Keratinocyte (primary cell): ENCODE measurements around the gene TENM3. TPM values are rescaled to one million over a fixed set of nuclear protein-coding genes. Genes with fewer than 3 reads are reported as not detected.

Source experiments
- DNase-seq: peaks from one replicate; pipeline ENCODE4 v3.0.0-alpha.2; 2011; ENCODE audit warnings: low read depth, missing footprints, low spot score
- FAIRE-seq: peaks from 2 replicates; lab custom pipeline; 2011; peaks lifted over from hg19 to GRCh38; lab: Jason Lieb, UNC
- H2AFZ ChIP-seq: 2 replicates; pipeline ENCODE4 v1.6.0; 2012; ENCODE audit warnings: low read length, control low read depth, inconsistent platforms; ENCODE audit not compliant: control insufficient read depth
- H3K27ac ChIP-seq: 2 replicates; pipeline ENCODE4 v1.5.1; 2011; ENCODE audit warnings: low read length; ENCODE audit not compliant: control insufficient read depth, insufficient read depth
- H3K27me3 ChIP-seq: 3 replicates; pipeline ENCODE4 v1.6.0; 2011; ENCODE audit warnings: low read length; ENCODE audit not compliant: control insufficient read depth, insufficient read depth; ENCODE audit errors: extremely low read depth
- H3K36me3 ChIP-seq, 2 experiments: 2 replicates in 1 of 2; 3 replicates in 1 of 2; pipeline ENCODE4 v1.5.1; 2011; ENCODE audit warnings: low read length in 2 of 2, mild to moderate bottlenecking in 1 of 2; ENCODE audit not compliant: control insufficient read depth in 2 of 2, insufficient read depth in 2 of 2; ENCODE audit errors: extremely low read depth in 1 of 2
- H3K4me1 ChIP-seq: 3 replicates; pipeline ENCODE4 v1.5.1; 2011; ENCODE audit warnings: low read length; ENCODE audit not compliant: control insufficient read depth, insufficient read depth; ENCODE audit errors: extremely low read depth
- H3K4me2 ChIP-seq: 3 replicates; pipeline ENCODE4 v1.6.0; 2011; ENCODE audit warnings: low read depth, low read length; ENCODE audit not compliant: control insufficient read depth, insufficient read depth; ENCODE audit errors: extremely low read depth
- H3K4me3 ChIP-seq, 3 experiments: fragments of 200-600 bp in 1 of 3; sonication (generic) in 1 of 3; 2 replicates in 2 of 3; 3 replicates in 1 of 3; pipeline ENCODE4 v1.5.1; 2011 to 2016; ENCODE audit warnings: low read length in 3 of 3, mild to moderate bottlenecking in 3 of 3, control low read depth in 2 of 3, inconsistent platforms in 1 of 3, low read depth in 1 of 3, mixed read lengths in 1 of 3, mixed run types in 1 of 3, moderate library complexity in 1 of 3; ENCODE audit not compliant: control insufficient read depth in 2 of 3, insufficient read depth in 2 of 3; ENCODE audit errors: extremely low read depth in 1 of 3
- H3K79me2 ChIP-seq: 2 replicates; pipeline ENCODE4 v1.6.0; 2012; ENCODE audit warnings: low read length; ENCODE audit not compliant: control insufficient read depth, insufficient read depth
- H3K9ac ChIP-seq: 3 replicates; pipeline ENCODE4 v1.6.0; 2011; ENCODE audit warnings: low read length; ENCODE audit not compliant: control insufficient read depth, insufficient read depth; ENCODE audit errors: extremely low read depth
- H3K9me1 ChIP-seq: 3 replicates; pipeline ENCODE4 v1.6.0; 2011; ENCODE audit warnings: low read length; ENCODE audit not compliant: control insufficient read depth, insufficient read depth; ENCODE audit errors: extremely low read depth
- H3K9me3 ChIP-seq: 2 replicates; pipeline ENCODE4 v1.5.1; 2012; ENCODE audit warnings: low read depth, low read length; ENCODE audit not compliant: control insufficient read depth
- H4K20me1 ChIP-seq: 3 replicates; pipeline ENCODE4 v1.6.0; 2011; ENCODE audit warnings: low read length; ENCODE audit not compliant: control insufficient read depth, insufficient read depth; ENCODE audit errors: extremely low read depth
- EZH2 ChIP-seq: IDR thresholded peaks from one replicate; pipeline ENCODE4 v1.6.1; 2012; ENCODE audit warnings: inconsistent platforms, mild to moderate bottlenecking, low read length, moderate library complexity
- dilution Hi-C: fragments of 300-500 bp; cut with MboI; formaldehyde crosslinking; loops from one replicate; pipeline ENCODE4 v1.7.0; 2020; ENCODE audit warnings: low sequenced_read_pairs; ENCODE audit not compliant: extremely low pct_ligation_motif_present
- polyA plus RNA-seq, 5 experiments: library from polyadenylated mRNA; depleted of rRNA in 3 of 5; stranded (reverse) in 3 of 5; stranded (forward) in 1 of 5; unstranded in 1 of 5; fragments of >200 nt; gene quantifications; 1 replicate in 1 of 5; 2 replicates in 3 of 5; 3 replicates in 1 of 5; pipeline versions ENCODE4 v1.2.1 to v1.2.3, GENCODE V29; 2011 to 2012; ENCODE audit warnings: missing spikeins in 2 of 5, low read depth in 1 of 5, low replicate concordance in 1 of 5
- TF ChIP-seq, protein P1 (sequence below), 3 experiments: IDR thresholded peaks in 1 of 3; conservative IDR thresholded peaks in 1 of 3; optimal IDR thresholded peaks in 1 of 3; 2 replicates in 2 of 3; 3 replicates in 1 of 3; pipeline versions ENCODE3 to v1.5.1; 2011; ENCODE audit warnings: low read length in 3 of 3, mild to moderate bottlenecking in 3 of 3, moderate library complexity in 2 of 3, control low read depth in 1 of 3, inconsistent platforms in 1 of 3; ENCODE audit not compliant: insufficient read depth in 2 of 3; ENCODE audit errors: extremely low read depth in 1 of 3

Gene TENM3
- polyA plus RNA-seq, 1 donor (not counting 4 experiments of a cell fraction or from before 2014, with no cell fraction given): 17.0 TPM

GRCh38 chr4:182307746-182308145, 64.5 kb downstream of the TENM3 start:
- DNase-seq (peak; percentile 89), FAIRE-seq (peak; percentile 99)
- Histone ChIP-seq H3K9me3 (no peaks in the 10 kb centered on the region), H3K27me3 (no peaks in the 10 kb centered on the region), H4K20me1 (no peaks in the 10 kb centered on the region), H3K4me1 (peaks cover 24% of the 10 kb centered on the region), H3K36me3 (no peaks in the 10 kb centered on the region), H3K27ac (peak overlapping the region; percentile 75), H3K4me3 (peak overlapping the region in 1 of 3 experiments; percentile 33), H3K9ac (peak overlapping the region; percentile 35), H3K9me1 (no peaks in the 10 kb centered on the region), H2AFZ (no peak overlapping the region), H3K79me2 (peaks cover 2% of the 10 kb centered on the region), H3K4me2 (peak overlapping the region; percentile 80)
- dilution Hi-C loops: no loop called here
- TF ChIP-seq, protein P1, sequence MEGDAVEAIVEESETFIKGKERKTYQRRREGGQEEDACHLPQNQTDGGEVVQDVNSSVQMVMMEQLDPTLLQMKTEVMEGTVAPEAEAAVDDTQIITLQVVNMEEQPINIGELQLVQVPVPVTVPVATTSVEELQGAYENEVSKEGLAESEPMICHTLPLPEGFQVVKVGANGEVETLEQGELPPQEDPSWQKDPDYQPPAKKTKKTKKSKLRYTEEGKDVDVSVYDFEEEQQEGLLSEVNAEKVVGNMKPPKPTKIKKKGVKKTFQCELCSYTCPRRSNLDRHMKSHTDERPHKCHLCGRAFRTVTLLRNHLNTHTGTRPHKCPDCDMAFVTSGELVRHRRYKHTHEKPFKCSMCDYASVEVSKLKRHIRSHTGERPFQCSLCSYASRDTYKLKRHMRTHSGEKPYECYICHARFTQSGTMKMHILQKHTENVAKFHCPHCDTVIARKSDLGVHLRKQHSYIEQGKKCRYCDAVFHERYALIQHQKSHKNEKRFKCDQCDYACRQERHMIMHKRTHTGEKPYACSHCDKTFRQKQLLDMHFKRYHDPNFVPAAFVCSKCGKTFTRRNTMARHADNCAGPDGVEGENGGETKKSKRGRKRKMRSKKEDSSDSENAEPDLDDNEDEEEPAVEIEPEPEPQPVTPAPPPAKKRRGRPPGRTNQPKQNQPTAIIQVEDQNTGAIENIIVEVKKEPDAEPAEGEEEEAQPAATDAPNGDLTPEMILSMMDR (optimal IDR thresholded peaks at IDR 0.05 in 1 of 3, IDR thresholded peaks at IDR 0.05 in 1 of 3, conservative IDR thresholded peaks at IDR 0.05 in 1 of 3; ENCODE audit: extremely low read depth in 1 of 3, insufficient read depth in 2 of 3, low read length in 3 of 3): no peak
- no peak for TF ChIP-seq EZH2

DNA sequence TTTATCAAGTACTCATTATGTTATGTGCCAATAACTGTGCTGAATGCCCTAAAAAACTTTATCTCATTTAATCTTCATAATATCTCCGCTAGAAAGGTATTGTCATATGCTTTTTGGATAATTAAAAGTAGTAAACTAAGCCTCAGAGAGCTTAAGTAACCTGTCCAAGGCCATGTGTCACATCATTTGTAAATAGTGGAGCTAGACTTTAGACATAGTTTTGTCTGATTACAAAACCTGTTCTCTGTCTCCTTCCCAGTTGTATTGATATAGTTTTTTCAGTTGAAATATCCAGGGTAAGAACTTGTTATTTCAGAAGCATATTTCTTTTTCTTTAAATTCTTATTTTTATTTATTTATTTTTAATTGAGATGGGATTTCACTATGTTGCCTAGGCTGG, 66.7 kb downstream of the TENM3 start:
- no peak for FAIRE-seq
- dilution Hi-C loops: no loop called here
- Histone ChIP-seq H3K4me2 (no peak overlapping the region), H3K4me3 (no peak overlapping the region), H3K27ac (no peak overlapping the region), H2AFZ (no peak overlapping the region), H3K9me3 (peaks cover 2% of the 10 kb centered on the region), H3K9ac (no peak overlapping the region), H3K27me3 (no peaks in the 10 kb centered on the region), H3K79me2 (peaks cover 2% of the 10 kb centered on the region), H3K4me1 (peaks cover 24% of the 10 kb centered on the region), H3K36me3 (no peaks in the 10 kb centered on the region), H3K9me1 (no peaks in the 10 kb centered on the region), H4K20me1 (no peaks in the 10 kb centered on the region)
- TF ChIP-seq, protein P1 (optimal IDR thresholded peaks at IDR 0.05 in 1 of 3, IDR thresholded peaks at IDR 0.05 in 1 of 3, conservative IDR thresholded peaks at IDR 0.05 in 1 of 3; ENCODE audit: extremely low read depth in 1 of 3, insufficient read depth in 2 of 3, low read length in 3 of 3): no peak
- no peak for TF ChIP-seq EZH2
- DNase-seq: no peak
